Forelimb muscle (tissue), 1 donor: Measurements from ENCODE around the gene RXRB. TPM values are rescaled to one million over a fixed set of nuclear protein-coding genes. Genes with fewer than 3 reads are reported as not detected.

Experiments
- DNase-seq: peaks from one replicate; pipeline ENCODE4 v3.0.0-alpha.2; 2013; ENCODE audit warnings: low read depth
- polyA plus RNA-seq: library from polyadenylated mRNA; unstranded; fragments of 120-200 nt; gene quantifications from one replicate; pipeline ENCODE4 v1.2.1, GENCODE V29; 2013; ENCODE audit not compliant: insufficient read length

The RXRB gene
- polyA plus RNA-seq, 1 donor: 40.7 TPM

DNA sequence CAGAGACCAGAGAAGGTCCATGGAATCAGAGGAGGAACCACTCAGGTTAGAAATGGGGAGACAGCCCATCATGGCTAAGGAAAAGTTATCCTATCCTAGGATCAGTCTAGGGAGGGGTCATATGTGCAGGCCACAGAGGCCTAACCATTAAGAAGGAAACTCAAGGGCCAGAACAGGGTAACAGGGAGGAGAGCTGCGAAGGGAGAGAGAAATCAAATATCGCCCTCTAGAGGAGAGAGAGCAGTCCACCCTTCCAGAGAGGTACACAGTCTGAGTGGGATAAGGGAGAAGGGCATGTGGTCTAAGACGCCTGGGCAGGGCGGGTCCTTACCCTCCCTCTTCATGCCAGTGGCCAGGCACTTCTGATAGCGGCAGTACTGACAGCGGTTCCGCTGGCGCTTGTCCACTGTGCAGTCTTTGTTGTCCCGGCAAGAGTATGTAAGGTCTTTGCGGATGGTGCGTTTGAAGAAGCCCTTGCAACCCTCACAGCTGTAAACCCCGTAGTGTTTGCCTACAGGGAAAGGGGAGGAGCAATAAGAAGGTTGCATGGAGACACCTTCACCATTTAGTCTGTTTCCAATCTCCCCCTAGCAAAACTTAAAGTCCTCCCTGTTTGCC is 2.9 kb downstream of the RXRB start:
- no peak for DNase-seq

DNA sequence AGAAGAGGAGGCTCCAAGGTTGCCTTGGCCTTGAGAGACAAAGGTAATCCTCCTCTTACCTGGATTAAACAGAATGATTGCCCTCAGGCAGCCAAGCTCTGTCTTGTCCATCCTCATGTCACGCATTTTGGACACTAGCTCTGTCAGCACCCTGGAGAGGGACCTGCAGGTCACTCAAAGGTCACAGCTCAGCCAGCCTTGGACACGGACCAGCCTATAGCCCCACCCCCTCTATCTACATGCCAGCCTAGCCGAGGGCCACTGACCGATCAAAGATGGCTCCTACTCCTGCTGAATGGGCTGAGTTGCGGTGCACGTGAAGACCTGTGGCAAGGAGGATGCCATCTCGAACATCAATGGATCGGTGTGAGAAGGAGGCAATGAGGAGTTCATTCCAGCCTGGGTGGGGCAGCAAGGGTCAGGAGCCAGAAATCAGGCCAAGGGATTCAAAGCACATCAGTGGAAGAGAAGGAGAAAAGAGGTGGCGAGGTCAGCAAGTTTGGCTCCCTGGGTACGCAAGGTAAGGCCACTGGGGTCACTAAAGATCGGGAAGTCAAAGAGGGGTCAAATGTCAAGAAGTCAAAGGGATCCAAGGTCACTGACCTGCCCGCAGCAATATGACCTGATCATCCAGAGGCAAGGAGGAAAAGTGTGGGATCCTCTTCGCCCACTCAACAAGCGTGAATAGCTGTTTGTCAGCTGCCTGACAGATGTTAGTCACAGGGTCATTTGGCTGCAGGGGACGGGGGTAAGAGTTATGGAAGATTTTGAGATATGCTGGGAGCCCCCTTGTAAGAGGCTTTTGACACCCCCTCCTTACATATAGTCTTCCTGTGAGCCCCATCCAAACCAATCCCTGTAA is 4.9 kb downstream of the RXRB start:
- no peak for DNase-seq

DNA sequence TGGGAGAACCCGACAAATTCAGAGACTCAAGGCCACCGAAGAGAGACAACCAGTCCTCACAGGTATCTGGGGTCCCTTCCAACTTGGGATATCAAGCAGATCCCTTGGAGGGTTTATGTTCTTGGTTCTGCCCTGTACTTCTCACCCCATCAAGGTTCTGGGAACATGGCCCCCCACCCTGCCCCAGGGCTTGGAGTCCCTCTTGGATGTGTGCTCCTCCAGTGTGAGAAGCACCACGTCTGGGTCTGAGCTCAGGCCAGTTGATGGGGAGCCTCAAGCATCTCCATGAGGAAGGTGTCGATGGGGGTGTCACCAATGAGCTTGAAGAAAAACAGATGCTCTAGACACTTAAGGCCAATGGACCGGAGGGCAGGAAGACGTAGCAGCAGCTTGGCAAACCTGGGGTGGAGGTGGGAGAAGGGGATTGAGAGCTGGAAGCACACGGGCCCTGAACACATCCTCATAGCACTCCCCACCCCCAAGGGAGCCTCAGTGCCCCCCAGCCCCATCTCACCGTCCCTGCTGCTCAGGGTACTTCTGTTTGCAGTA is 6.0 kb downstream of the RXRB start:
- DNase-seq: no peak

DNA sequence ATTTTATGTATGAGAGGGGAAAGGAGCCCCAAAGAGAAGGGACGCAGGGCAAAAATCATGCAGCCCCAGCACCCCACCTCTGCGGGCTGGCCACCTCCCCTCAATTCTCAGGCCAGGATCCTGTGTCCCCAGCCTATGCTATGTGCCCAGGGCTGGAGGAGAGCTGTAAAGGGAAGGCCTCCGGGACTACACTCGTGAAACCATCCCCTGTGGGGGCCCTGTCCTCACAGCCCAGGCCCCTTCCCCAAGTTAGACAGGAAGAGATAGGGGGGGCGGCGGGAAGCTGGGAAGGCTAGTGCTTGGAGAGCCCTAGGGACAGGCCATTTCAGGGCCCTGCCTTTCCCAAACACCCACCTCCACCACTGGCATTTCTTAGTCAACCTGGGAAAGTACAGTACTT is 6.8 kb downstream of the RXRB start:
- no peak for DNase-seq

DNA sequence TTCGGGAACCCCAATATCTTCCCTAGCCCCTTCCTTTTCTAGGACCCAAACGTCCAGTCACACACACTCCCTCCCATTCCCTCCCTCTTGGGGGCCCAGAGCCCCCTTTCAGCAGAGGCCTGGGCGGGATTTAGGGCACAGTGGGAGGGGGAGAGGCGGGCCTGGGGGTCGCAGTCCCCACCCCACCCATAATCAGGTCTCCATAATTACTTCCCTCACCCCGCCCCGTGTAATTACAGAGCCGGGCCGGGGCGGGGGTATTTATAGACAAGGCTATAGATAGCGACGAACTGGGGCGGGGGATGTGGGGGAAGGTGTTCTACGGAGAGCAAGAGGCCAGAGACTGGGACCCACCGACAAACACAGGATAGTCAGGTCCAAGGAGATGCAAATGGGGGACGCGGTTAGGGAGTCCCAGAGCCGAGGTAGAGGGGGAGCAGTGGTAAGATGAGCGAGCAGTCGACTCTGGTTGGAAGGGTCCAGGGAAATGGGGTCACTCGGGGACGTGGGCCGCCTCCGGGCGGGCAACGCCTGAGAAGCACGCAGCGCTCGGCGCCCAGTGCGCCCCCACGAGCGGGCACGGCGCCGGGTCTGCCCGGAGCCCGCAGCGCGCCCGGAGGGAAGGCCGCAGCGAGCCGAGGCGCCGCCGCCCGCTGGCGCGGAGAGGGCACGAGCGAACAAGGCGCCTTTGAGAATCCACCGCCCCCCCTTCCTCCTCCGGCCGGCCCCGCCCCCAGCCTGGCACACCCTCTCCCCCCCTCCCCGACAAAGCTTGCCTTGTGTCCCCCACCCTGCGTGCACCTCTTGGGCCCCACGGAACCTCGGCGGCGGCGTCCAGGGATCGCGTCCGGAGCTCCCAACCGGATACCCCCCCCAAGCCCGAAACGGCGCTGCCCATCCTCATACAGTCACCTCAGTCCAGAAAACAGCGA is 7.5 kb downstream of the RXRB start:
- no peak for DNase-seq

DNA sequence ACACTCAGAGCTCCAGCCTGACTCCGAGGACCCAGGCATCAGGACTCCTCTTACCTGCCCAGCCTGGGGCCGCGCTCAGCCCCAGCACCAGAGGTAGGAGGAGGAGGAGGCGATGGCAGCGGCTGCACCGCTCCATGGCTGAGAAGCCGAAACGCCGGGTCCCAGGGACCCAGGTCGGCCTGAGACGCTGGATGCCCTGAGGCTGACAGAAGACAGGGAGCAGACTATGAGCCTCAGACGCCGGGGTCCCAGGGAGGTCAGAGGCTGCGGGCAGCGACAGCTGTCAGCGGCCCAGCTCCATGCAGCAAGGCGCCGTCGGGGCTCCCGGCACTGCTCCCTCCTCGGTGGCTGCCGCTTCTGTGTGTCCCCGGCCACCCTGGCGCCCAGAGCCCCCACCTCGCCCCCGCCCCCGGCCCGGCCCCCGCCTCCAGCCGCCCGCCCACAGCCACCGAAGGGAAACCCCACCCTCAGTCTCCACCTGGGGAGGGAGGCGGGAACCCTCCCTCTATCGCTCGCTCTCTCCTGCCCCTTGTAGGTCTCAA is 8.3 kb downstream of the RXRB start, which contains the start of gene COL11A2:
Gene COL11A2, minus strand, starts transcription at position 363 of the 542 bp plus-strand sequence. Its CDS starts 227 bp downstream, at position 136.
- no peak for DNase-seq

DNA sequence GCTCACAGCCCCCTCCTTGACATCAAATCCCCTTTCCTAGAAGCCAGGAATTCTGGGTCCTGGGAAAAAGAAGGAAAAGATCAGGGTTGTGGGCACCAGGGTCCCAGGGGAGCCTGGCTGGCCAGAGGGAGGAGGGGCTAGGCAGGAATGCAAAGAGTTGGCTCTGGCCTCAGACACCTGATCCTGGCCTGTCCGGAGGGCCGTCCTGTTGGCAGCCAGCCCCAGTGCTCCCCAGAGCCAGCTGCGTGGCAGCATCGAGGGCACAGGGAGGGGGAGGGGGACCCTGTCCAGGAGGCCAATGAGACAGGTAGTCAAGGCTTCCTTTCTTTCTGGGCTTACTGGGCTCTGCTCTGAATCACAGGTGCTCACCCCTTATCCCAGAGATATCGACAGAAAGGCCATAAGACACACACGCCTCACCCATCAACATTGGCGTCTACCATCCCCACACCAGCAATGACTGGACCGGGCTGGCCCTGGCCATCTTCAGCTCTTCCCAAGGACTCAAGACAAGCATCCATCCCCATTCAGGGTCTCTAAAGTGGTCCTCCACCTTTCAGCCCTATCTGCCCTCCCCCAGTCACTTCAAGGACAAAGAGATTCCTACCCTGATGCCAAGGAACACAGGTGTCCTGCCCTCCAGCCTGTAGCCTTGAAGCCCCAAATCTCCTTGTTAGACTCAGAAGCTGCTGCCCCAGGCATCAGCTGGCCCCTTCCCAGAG is 8.9 kb downstream of the RXRB start:
- no peak for DNase-seq

DNA sequence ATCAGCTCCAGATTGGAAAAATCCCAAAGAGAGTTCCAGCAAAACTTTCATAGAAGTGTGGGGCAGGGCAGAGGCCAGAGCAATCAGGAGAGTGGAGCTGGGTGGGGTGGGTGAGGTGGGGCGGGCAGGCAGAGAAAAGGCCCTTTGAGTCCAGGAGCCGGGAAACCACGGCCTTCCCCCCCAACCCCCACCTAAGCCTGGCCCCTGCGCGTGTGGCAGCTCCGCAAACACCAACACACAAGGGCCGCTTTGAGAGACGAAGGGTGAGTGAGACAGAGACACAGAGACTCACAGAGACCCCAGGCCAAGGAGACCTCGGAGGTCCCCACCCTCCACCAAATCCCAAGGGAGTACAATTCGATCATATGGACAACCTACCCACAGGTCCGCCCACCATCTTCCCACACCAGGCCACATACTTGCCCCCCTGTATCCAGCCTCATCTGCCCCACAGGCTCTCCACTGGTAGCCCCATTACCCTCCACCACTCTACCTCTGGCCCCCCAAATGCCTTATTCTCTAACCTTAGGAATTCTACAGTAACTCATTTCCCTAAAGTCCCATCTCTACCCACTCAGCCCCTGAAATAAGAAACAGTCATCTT is 9.9 kb downstream of the RXRB start:
- no peak for DNase-seq

DNA sequence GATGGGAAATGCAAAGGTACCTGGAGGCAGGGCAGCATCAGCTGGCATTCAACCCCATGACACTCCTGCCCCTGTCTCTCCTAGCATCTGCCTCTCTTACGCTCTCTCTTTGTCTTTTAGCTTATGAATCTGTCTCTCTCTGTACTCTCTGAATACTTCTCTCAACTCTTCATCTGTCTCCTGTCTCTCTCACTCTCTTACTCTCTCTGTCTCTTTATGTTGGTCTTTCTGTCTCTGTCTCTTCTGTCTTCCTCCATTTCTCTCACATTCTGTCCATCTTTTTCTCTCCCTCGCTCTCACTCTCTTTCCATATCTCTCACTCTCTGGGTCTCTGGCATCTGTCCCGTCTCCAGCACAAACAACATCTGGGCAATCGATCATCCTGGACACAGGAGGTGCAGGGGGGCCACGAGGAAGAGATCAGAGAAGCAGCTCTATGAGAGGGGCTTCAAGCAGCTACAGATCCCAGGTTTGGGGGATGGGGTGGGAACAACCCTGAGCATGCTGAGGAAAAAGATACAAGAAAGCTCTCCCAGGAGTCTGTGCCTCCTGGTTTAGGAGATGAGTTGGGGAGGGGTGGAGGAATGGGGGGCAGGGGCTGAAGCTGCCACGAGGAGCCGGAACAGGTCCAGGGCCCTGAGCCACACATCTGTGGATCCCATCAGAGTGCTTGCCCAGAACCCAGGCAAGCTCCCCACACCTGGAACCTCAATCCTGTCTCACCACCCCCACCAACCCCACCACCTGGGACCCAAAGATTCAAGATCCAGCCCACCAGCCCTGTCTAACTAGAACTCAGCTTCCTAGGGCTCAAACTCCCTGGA is 10.6 kb downstream of the RXRB start:
- DNase-seq: no peak

DNA sequence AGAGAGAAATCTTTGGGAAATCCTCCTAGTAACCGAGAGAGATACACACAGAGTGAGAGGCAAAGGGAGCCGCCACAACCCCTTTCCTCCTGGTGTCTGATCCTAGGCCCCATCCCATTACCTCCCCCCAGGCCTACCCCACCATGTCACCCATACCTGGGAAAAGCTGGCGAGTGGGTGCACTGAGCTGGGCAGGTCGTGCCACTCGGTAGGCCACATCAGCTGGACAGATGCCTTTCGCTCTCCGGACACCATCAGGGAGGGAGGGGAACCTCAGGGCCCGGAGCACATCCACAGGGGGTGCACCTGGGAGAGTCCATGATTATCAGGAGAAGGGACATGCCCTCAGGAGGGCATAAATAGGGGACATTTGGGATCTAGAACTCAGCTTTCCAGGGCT is 11.3 kb downstream of the RXRB start:
- DNase-seq: no peak

DNA sequence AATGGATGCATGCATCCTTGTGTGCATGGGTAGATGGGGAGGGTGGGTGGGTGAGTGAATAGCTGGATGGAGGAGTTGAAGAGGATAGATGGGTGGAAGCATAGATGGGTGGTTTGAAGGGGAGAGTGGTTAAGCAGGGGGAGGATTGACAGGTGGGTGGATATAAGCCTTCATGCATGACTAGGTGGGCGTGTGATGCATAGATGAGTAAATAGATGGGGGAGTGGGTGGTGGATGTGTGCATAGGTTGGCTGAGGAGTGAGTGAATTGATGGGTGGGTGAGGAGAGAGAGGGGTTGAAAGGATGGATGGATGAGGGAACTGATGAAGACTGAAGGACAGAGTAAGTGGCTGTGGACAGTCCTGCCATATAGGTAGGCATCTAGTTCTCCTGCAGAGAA is 12.7 kb downstream of the RXRB start:
- DNase-seq: no peak

DNA sequence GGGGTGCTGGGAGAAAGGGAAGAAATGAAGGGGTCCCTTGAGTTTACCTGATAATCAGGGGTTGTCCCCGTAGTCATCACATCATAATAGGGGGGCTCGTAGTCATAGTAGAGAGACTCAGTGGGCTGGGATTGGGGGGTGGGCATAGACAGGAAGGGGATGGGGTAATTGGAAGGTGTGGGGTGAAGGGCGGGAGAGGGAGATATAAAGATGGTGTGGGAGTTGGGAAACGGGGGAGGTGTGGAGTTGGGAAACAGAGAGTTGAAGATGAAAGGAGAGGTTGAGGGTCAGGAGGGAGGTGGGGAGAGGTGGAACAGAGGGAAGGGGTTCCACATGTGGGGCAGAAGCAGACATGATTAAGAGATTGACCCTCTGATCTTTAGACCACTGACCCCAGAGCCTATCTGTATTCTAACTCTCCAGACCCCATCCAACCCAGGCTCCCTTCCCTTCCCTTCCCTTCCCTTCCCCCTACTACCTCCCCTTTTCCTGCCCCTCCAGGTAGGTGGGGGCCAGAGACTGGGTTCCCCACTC is 14.7 kb downstream of the RXRB start:
- DNase-seq: no peak

DNA sequence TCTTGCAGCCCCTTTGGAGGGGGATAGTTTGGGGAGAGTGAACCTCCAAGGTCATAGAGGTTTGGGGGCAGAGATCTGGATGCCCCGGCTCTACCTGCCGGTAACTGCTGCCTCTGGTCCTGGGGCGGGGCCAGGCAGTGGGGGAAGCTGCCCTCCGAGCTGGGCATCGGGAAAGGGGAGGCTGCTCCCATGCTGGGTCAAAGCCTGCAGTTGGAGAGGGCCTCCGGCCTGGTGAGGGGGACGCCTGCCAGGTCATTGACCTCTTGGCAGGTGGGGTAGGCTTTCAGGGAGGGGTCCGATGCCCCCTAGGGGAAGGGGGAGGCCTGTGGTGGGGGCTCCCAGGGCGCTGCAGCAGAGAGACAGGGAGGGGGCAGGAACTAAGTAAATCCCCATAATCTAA is 15.3 kb downstream of the RXRB start:
- DNase-seq: no peak

DNA sequence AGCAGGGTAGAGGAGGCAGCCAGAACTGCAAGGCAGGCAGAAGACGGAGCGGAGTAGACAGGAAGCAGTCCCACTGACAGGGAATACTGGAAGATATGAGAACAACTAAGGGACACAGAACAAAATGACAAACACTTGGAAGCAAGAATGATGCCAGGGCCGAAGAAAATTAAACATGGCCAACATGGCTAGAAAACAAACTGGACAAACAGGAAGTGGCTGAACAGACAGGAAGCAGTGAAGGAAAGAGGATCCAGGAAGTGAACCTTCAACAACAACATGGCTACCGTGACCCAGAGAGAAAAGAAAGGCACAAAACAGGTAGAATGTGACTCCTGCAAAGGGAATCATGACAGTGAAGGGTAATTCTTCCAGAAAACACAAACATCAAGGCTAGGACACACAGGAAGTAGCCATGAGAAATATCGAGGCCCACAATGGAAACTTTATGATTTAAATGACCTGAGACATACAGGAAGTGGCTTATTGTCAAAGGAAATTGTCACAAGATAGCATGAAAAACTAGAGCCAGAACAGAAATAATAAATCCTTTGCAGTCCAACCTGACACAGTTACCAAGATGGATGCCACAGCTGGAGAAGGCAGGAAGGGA is 17.3 kb downstream of the RXRB start:
- DNase-seq: no peak

DNA sequence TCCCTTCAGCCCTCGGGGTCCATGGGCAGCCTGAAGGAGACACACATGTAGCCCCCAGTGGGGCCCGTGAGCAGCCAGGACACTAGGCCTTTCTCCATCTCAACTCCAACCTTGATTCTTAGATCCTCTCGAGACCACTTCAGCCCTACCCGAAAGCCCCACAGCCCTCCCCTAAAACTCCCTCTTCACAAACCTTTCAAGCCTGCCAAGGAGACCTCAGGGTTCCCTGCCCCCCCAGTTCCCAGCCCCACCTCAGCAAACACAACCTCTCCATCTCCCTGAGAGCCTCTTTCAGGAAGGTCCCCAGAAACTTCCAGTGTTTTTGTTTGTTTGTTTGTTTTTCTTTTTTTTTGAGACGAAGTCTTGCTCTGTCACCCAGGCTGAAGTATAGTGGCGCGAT is 19.3 kb downstream of the RXRB start:
- no peak for DNase-seq

DNA sequence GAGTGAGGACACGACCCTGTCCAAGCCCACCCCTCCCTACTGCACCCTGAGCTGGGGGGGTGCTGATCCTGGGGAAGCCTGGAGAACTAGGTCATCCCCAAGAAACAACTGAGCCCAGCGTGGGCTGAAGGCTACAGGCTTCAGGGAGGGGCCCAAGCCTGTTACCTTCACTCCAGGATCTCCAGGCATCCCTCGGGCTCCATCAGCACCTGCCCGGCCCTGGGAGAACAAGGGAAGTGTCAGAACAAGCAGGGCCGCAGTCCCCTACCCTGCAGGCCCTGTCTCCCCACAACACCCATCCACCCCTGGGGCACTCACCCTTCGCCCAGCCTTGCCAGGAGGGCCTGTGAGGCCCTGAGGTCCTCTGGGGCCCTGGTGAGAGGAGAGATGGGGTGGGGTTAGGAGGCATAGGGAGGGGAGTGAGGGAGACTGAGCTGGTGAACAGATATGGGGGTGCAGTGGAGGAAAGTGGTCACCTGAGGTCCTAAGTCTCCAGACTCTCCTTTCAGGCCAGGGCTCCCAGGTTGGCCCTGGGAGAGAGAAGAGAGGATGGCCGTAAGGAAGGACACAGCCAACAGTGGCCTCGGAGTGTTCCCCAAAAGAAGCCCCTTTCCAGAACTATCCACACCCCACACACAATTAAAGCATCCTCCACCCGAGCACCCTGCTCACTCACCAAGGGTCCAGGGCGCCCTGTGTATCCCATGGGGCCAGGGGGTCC is 21.6 kb downstream of the RXRB start:
- DNase-seq: no peak

DNA sequence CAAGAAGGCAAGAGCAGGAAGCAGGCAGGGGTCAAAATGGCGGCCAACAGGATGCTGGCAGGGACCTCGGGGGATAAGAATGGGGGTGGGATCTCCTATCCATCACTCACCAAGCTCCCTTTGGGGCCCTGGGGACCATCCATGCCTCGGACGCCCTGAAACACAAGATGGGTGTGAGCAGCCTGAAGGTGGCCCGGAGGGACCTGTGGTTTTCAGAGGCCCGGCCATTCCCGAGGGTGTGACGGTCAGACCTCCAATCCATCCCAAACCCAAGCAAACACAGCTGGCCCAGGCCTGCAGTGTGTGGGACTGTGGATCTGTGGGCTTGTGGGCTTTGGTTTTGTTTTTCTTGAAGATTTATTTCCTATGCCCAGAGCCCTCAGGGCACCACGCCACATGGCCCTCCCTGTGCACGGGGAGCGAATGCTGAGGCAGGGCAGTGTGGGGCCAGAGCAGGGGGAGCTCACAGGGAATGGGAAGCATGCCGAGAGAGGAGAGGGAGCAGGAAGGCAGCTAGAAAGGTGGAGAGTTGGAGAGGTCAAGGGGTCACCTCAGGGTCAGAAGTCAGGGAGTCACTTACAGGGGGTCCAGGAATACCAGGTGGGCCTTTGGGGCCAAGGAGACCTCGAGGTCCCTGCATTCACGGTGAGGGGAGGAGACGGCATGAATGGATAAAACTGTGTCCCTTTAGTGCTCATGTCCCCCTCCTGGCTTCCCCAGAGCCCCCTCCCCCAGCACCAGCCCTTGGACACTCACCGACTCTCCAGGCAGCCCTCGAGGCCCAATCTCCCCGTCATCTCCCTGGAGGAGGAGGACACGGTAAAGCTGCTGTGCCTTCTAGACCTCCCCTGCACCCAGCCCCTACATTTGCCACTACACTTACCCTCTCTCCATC is 22.7 kb downstream of the RXRB start:
- DNase-seq: no peak
